ENCODE results near the gene SMPD2. TPM values are rescaled to one million over a fixed set of nuclear protein-coding genes. Genes with fewer than 3 reads are reported as not detected.
A peak's percentile ranks its signal among the peaks of the same experiment; 100 is the strongest.

Gene SMPD2
- total RNA-seq (10 to 100 TPM; 21.7 to 23.6 TPM), polyA plus RNA-seq (10 to 100 TPM in 1 of 2 donors, 1 to 10 TPM in 1; 8.2 to 15.8 TPM)

- Mint-ChIP-seq H3K27ac (peak within 1 kb of the TSS; percentile 96 to 98 (median 97)), H3K27me3 (no peaks in the 10 kb centered on the region), H3K9me3 (no peaks in the 10 kb centered on the region), H3K4me1 (peaks cover 15 to 32% (median 21%) of the 10 kb centered on the region in 4 donors), H3K4me3 (peak within 1 kb of the TSS; percentile 91 to 98 (median 94)), H3K36me3 (peaks cover 5 to 32% of the 10 kb centered on the region in 2 donors)
- H3K4me1 ChIP-seq (ENCODE audit: insufficient read depth, low read length): peaks cover 25% of the 10 kb centered on the region
- peak within 1 kb of the TSS; percentile 89 for H3K27ac ChIP-seq (ENCODE audit: low read depth, low read length)
- H3K9me3 ChIP-seq (ENCODE audit: control insufficient read depth in 1 of 2, low read length in 2 of 2): no peaks in the 10 kb centered on the region
- H3K27me3 ChIP-seq (ENCODE audit: insufficient read depth, low read length): no peaks in the 10 kb centered on the region
- DNase-seq: peak; percentile 77 to 84 (median 80)
- H3K36me3 ChIP-seq (ENCODE audit: insufficient read depth, low read length): peaks cover 13% of the 10 kb centered on the region
- intact Hi-C loops (cut with micrococcal nuclease): loop anchor here (1.0 to 5.0 kb wide), 8 partner anchors 10 to 1542 kb away; partner anchors contain the start of genes CEP57L1, MICAL1, RPF2 and SESN1
- CTCF ChIA-PET (ENCODE audit: partially characterized antibody): interaction anchor here (0.9 to 6.3 kb wide), 12 partner anchors 13 to 599 kb away, joined by 3 to 70 read pairs (median 8); partner anchors contain the start of genes CD164, MICAL1 and ZBTB24
- peak within 1 kb of the TSS; percentile 69 to 82 for H3K4me3 ChIP-seq (ENCODE audit: low read length in 2 of 2)
- POLR2A ChIA-PET (ENCODE audit: partially characterized antibody): interaction anchor here (0.6 to 10.9 kb wide), 17 partner anchors 9 to 1617 kb away, joined by 3 to 220 read pairs (median 5); partner anchors contain the start of genes AK9, CD164, CEP57L1 and FIG4
These were observed at the start of gene SMPD2, which contains the start of gene PPIL6 for GRCh38 chr6:109440331-109441068. Gene SMPD2 (plus strand): TSS chr6:109440724. CDS start chr6:109441122, 398 bp downstream. Gene PPIL6 (minus strand): TSS chr6:109440628. CDS start chr6:109440590, 38 bp downstream.

GRCh38 chr6:109393157-109393885 lies 47.2 kb upstream of the SMPD2 start:
- Mint-ChIP-seq H3K36me3 (no peaks in the 10 kb centered on the region), H3K4me3 (no peak overlapping the region), H3K4me1 (peaks cover 0 to 2% (median 0%) of the 10 kb centered on the region in 4 donors), H3K9me3 (no peaks in the 10 kb centered on the region), H3K27me3 (peaks cover 0 to 2% of the 10 kb centered on the region in 2 donors), H3K27ac (no peak overlapping the region)
- ChIA-PET POLR2A (ENCODE audit: partially characterized antibody) (interaction anchor here (1.2 kb wide), 1 partner anchor 11 kb away, joined by 4 read pairs; the partner anchor contains the start of gene CD164), CTCF (ENCODE audit: partially characterized antibody) (interaction anchor here (1.2 to 2.3 kb wide), 2 partner anchors 10 to 205 kb away, joined by 5 to 8 read pairs; partner anchors contain the start of gene CD164)
- H3K4me3 ChIP-seq (ENCODE audit: low read length in 2 of 2): no peak overlapping the region
- H3K36me3 ChIP-seq (ENCODE audit: insufficient read depth, low read length): no peaks in the 10 kb centered on the region
- no peaks in the 10 kb centered on the region for H3K4me1 ChIP-seq (ENCODE audit: insufficient read depth, low read length)
- no peaks in the 10 kb centered on the region for H3K27me3 ChIP-seq (ENCODE audit: insufficient read depth, low read length)
- intact Hi-C loops (cut with micrococcal nuclease): no loop called here
- no peak for DNase-seq
- H3K9me3 ChIP-seq (ENCODE audit: control insufficient read depth in 1 of 2, low read length in 2 of 2): no peaks in the 10 kb centered on the region
- no peak overlapping the region for H3K27ac ChIP-seq (ENCODE audit: low read depth, low read length)

GRCh38 chr6:109393886-109394281 lies 46.6 kb upstream of the SMPD2 start:
- Mint-ChIP-seq H3K27me3 (peaks cover 0 to 2% of the 10 kb centered on the region in 2 donors), H3K4me3 (no peak overlapping the region), H3K9me3 (no peaks in the 10 kb centered on the region), H3K27ac (no peak overlapping the region), H3K36me3 (no peaks in the 10 kb centered on the region), H3K4me1 (peaks cover 0 to 2% (median 0%) of the 10 kb centered on the region in 4 donors)
- Histone ChIP-seq H3K4me1 (ENCODE audit: insufficient read depth, low read length) (no peaks in the 10 kb centered on the region), H3K4me3 (ENCODE audit: low read length in 2 of 2) (no peak overlapping the region), H3K27ac (ENCODE audit: low read depth, low read length) (no peak overlapping the region), H3K9me3 (ENCODE audit: control insufficient read depth in 1 of 2, low read length in 2 of 2) (no peaks in the 10 kb centered on the region), H3K36me3 (ENCODE audit: insufficient read depth, low read length) (no peaks in the 10 kb centered on the region), H3K27me3 (ENCODE audit: insufficient read depth, low read length) (no peaks in the 10 kb centered on the region)
- ChIA-PET CTCF (ENCODE audit: partially characterized antibody) (interaction anchor here (4.3 kb wide), 1 partner anchor 10 kb away, joined by 22 read pairs; the partner anchor contains the start of gene CD164), POLR2A (ENCODE audit: partially characterized antibody) (no interaction called here)
- intact Hi-C loops (cut with micrococcal nuclease): no loop called here
- DNase-seq: no peak

- ChIA-PET CTCF (ENCODE audit: partially characterized antibody) (interaction anchor here (0.5 to 4.3 kb wide), 3 partner anchors 12 to 321 kb away, joined by 3 to 22 read pairs (median 8); partner anchors contain the start of gene CD164), POLR2A (ENCODE audit: partially characterized antibody) (no interaction called here)
- Histone ChIP-seq H3K27ac (ENCODE audit: low read depth, low read length) (no peak overlapping the region), H3K27me3 (ENCODE audit: insufficient read depth, low read length) (no peaks in the 10 kb centered on the region), H3K9me3 (ENCODE audit: control insufficient read depth in 1 of 2, low read length in 2 of 2) (no peaks in the 10 kb centered on the region), H3K4me1 (ENCODE audit: insufficient read depth, low read length) (no peaks in the 10 kb centered on the region), H3K36me3 (ENCODE audit: insufficient read depth, low read length) (no peaks in the 10 kb centered on the region), H3K4me3 (ENCODE audit: low read length in 2 of 2) (no peak overlapping the region)
- H3K4me3 Mint-ChIP-seq: no peak overlapping the region
- H3K36me3 Mint-ChIP-seq: no peaks in the 10 kb centered on the region
- intact Hi-C loops (cut with micrococcal nuclease): no loop called here
- H3K9me3 Mint-ChIP-seq: no peaks in the 10 kb centered on the region
- no peak for DNase-seq
- no peak overlapping the region for H3K27ac Mint-ChIP-seq
- peaks cover 0 to 2% (median 0%) of the 10 kb centered on the region in 4 donors for H3K4me1 Mint-ChIP-seq
- H3K27me3 Mint-ChIP-seq: peaks cover 0 to 2% of the 10 kb centered on the region in 2 donors
These were observed 44.3 kb upstream of the SMPD2 start for GRCh38 chr6:109396046-109396718.

GRCh38 chr6:109397020-109397419 lies 43.5 kb upstream of the SMPD2 start:
- H3K9me3 Mint-ChIP-seq: no peaks in the 10 kb centered on the region
- H3K27me3 Mint-ChIP-seq: peaks cover 0 to 2% of the 10 kb centered on the region in 2 donors
- no peaks in the 10 kb centered on the region for H3K36me3 Mint-ChIP-seq
- no peak overlapping the region for H3K27ac ChIP-seq (ENCODE audit: low read depth, low read length)
- H3K27ac Mint-ChIP-seq: no peak overlapping the region
- ChIA-PET CTCF (ENCODE audit: partially characterized antibody) (interaction anchor here (1.7 to 4.3 kb wide), 2 partner anchors 13 to 209 kb away, joined by 8 to 22 read pairs; partner anchors contain the start of gene CD164), POLR2A (ENCODE audit: partially characterized antibody) (no interaction called here)
- H3K4me1 ChIP-seq (ENCODE audit: insufficient read depth, low read length): no peaks in the 10 kb centered on the region
- H3K4me3 ChIP-seq (ENCODE audit: low read length in 2 of 2): no peak overlapping the region
- intact Hi-C loops (cut with micrococcal nuclease): no loop called here
- no peaks in the 10 kb centered on the region for H3K27me3 ChIP-seq (ENCODE audit: insufficient read depth, low read length)
- H3K36me3 ChIP-seq (ENCODE audit: insufficient read depth, low read length): no peaks in the 10 kb centered on the region
- no peak for DNase-seq
- no peak overlapping the region for H3K4me3 Mint-ChIP-seq
- peaks cover 0 to 2% (median 0%) of the 10 kb centered on the region in 4 donors for H3K4me1 Mint-ChIP-seq
- no peaks in the 10 kb centered on the region for H3K9me3 ChIP-seq (ENCODE audit: control insufficient read depth in 1 of 2, low read length in 2 of 2)

- intact Hi-C loops (cut with micrococcal nuclease): no loop called here
- no peak for DNase-seq
- Mint-ChIP-seq H3K4me3 (no peak overlapping the region), H3K4me1 (no peaks in the 10 kb centered on the region), H3K36me3 (no peaks in the 10 kb centered on the region), H3K27me3 (peaks cover 2 to 4% of the 10 kb centered on the region in 2 donors), H3K9me3 (peaks cover 0 to 4% (median 0%) of the 10 kb centered on the region in 8 donors), H3K27ac (no peak overlapping the region)
- Histone ChIP-seq H3K36me3 (ENCODE audit: insufficient read depth, low read length) (no peaks in the 10 kb centered on the region), H3K27me3 (ENCODE audit: insufficient read depth, low read length) (no peaks in the 10 kb centered on the region), H3K4me3 (ENCODE audit: low read length in 2 of 2) (no peak overlapping the region), H3K27ac (ENCODE audit: low read depth, low read length) (no peak overlapping the region), H3K9me3 (ENCODE audit: control insufficient read depth in 1 of 2, low read length in 2 of 2) (no peaks in the 10 kb centered on the region), H3K4me1 (ENCODE audit: insufficient read depth, low read length) (no peaks in the 10 kb centered on the region)
- ChIA-PET POLR2A (ENCODE audit: partially characterized antibody) (no interaction called here), CTCF (ENCODE audit: partially characterized antibody) (interaction anchor here (0.7 kb wide), 1 partner anchor 24 kb away, joined by 4 read pairs; the partner anchor contains the start of gene CD164)
These were observed 34.3 kb upstream of the SMPD2 start for GRCh38 chr6:109406196-109406595.
